OCI-LY7 (cell line): Measurements from ENCODE around the gene TWF2. TPM values are rescaled to one million over a fixed set of nuclear protein-coding genes. Genes with fewer than 3 reads are reported as not detected.

Experiments used
- BruUV-seq: library from RNA; stranded (reverse); fragments of 400-500 nt; replicated peaks from 2 replicates; lab custom pipeline; 2021; lab: Mats Ljungman, UMichigan
- CTCF ChIA-PET: fragments of 300-600 bp; sonication (Branson Sonifier 250); formaldehyde crosslinking; loops from one replicate; lab custom pipeline; 2022; ENCODE audit warnings: antibody characterized with exemption; ENCODE audit not compliant: unreplicated experiment; lab: Charles Lee
- POLR2A ChIA-PET: fragments of 300-600 bp; sonication (Branson Sonifier 250); formaldehyde crosslinking; loops from one replicate; lab custom pipeline; 2022; ENCODE audit warnings: antibody characterized with exemption; lab: Charles Lee
- DNase-seq: peaks from one replicate; pipeline ENCODE4 v3.0.0-alpha.2; 2015; ENCODE audit warnings: low spot score
- H2AFZ ChIP-seq: fragments of 200-600 bp; sonication (generic), shearing (Covaris generic); 2 replicates; pipeline ENCODE4 v1.6.1; 2014; ENCODE audit warnings: mild to moderate bottlenecking, antibody characterized with exemption, low read length, moderate library complexity
- H3K27ac ChIP-seq: fragments of 200-600 bp; sonication (generic); 2 replicates; pipeline ENCODE4 v1.5.1; 2014; ENCODE audit warnings: mixed run types, low read depth, mild to moderate bottlenecking, moderate library complexity, low read length, inconsistent platforms; ENCODE audit not compliant: poor library complexity, severe bottlenecking
- H3K36me3 ChIP-seq: fragments of 200-600 bp; sonication (generic); 2 replicates; pipeline ENCODE4 v1.6.1; 2014; ENCODE audit warnings: mild to moderate bottlenecking, antibody characterized with exemption, low read length, moderate library complexity, mixed read lengths; ENCODE audit not compliant: insufficient read depth
- H3K4me1 ChIP-seq: fragments of 200-600 bp; sonication (generic); 2 replicates; pipeline ENCODE4 v1.5.1; 2014; ENCODE audit warnings: mild to moderate bottlenecking, low read length; ENCODE audit not compliant: insufficient read depth, poor library complexity, severe bottlenecking
- H3K4me2 ChIP-seq: fragments of 200-600 bp; sonication (generic); 2 replicates; pipeline ENCODE4 v1.6.1; 2014; ENCODE audit warnings: mild to moderate bottlenecking, low read length
- H3K4me3 ChIP-seq: fragments of 200-600 bp; sonication (generic); 2 replicates; pipeline ENCODE4 v1.5.1; 2014; ENCODE audit warnings: mild to moderate bottlenecking, low read depth, low read length; ENCODE audit not compliant: poor library complexity, severe bottlenecking
- H3K79me2 ChIP-seq: fragments of 200-600 bp; sonication (generic); 2 replicates; pipeline ENCODE4 v1.6.1; 2016; ENCODE audit warnings: low read depth, mild to moderate bottlenecking, low read length, moderate library complexity, mixed read lengths; ENCODE audit not compliant: insufficient read depth
- H3K9me2 ChIP-seq: fragments of 200-600 bp; sonication (generic); 2 replicates; pipeline ENCODE4 v1.6.1; 2016; ENCODE audit warnings: mild to moderate bottlenecking, low read length, mixed read lengths; ENCODE audit not compliant: insufficient read depth
- H3K9me3 ChIP-seq: fragments of 200-600 bp; sonication (generic); 2 replicates; pipeline ENCODE4 v1.6.1; 2014; ENCODE audit warnings: mild to moderate bottlenecking, mixed run types, low read length, mixed read lengths
- H4K20me1 ChIP-seq: fragments of 200-600 bp; sonication (generic); 2 replicates; pipeline ENCODE4 v1.6.1; 2014; ENCODE audit warnings: mild to moderate bottlenecking, antibody characterized with exemption, low read length, moderate library complexity, mixed read lengths; ENCODE audit not compliant: insufficient read depth
- CTCF ChIP-seq: fragments of 200-600 bp; sonication (generic); conservative IDR thresholded peaks from 2 replicates; pipeline ENCODE4 v1.5.1; 2014; ENCODE audit warnings: mild to moderate bottlenecking, antibody characterized with exemption, low read length, moderate library complexity, mixed read lengths
- EZH2phosphoT487 ChIP-seq: fragments of 200-600 bp; sonication (generic); IDR thresholded peaks from 2 replicates; pipeline ENCODE4 v1.6.1; 2018; ENCODE audit warnings: low read depth, borderline replicate concordance, mild to moderate bottlenecking, mixed run types, antibody characterized with exemption, low read length, moderate library complexity, mixed read lengths
- intact Hi-C: fragments of 100-400 bp; cut with micrococcal nuclease; formaldehyde crosslinking; loops from one replicate; pipeline ENCODE4 v1.10.0; 2022; ENCODE audit not compliant: unreplicated experiment
- total RNA-seq, 2 experiments: library from RNA; depleted of rRNA in 1 of 2; stranded (reverse); fragments of >200 nt in 1 of 2; shearing (Covaris generic) in 1 of 2; gene quantifications; 2 replicates each; pipeline ENCODE4 v1.2.3, GENCODE V29; 2014 to 2022

Gene TWF2
- total RNA-seq, 2 experiments from 2014 or later, result 52.8 to 64.9 TPM

GRCh38 chr3:52248165-52248541 lies 9.2 kb upstream of the TWF2 start:
- H3K9me3 ChIP-seq, result no peaks in the 10 kb centered on the region
- H3K27ac ChIP-seq, result no peak overlapping the region
- TF ChIP-seq CTCF (no peak), EZH2phosphoT487 (no peak)
- no peak overlapping the region for H3K4me3 ChIP-seq
- no peaks in the 10 kb centered on the region; the same call in 1 of the 2 replicates for H3K79me2 ChIP-seq
- peaks cover 8% of the 10 kb centered on the region for H3K4me1 ChIP-seq
- no peak overlapping the region for H2AFZ ChIP-seq
- DNase-seq, result no peak
- BruUV-seq, result no TSS peak
- H3K9me2 ChIP-seq, result no peaks in the 10 kb centered on the region
- POLR2A ChIA-PET, result interaction anchor here (1.1 to 1.3 kb wide), 2 partner anchors 11 to 12 kb away, joined by 3 to 4 read pairs; no protein-coding TSS in a partner anchor
- no peaks in the 10 kb centered on the region for H4K20me1 ChIP-seq
- no peak overlapping the region for H3K4me2 ChIP-seq
- CTCF ChIA-PET, result no interaction called here
- H3K36me3 ChIP-seq, result peaks cover 50% of the 10 kb centered on the region
- intact Hi-C loops, result no loop called here

- no peaks in the 10 kb centered on the region for H3K9me2 ChIP-seq
- peaks cover 2% of the 10 kb centered on the region for H3K4me1 ChIP-seq
- BruUV-seq, result no TSS peak
- no peak overlapping the region for H3K4me2 ChIP-seq
- ChIA-PET POLR2A (interaction anchor here (1.1 kb wide), 1 partner anchor 11 kb away, joined by 3 read pairs; no protein-coding TSS in a partner anchor), CTCF (no interaction called here)
- H3K79me2 ChIP-seq, result no peaks in the 10 kb centered on the region; the same call in 1 of the 2 replicates
- no peaks in the 10 kb centered on the region for H4K20me1 ChIP-seq
- no peak for TF ChIP-seq EZH2phosphoT487
- TF ChIP-seq CTCF, result no peak
- intact Hi-C loops, result no loop called here
- no peak for DNase-seq
- H3K27ac ChIP-seq, result no peak overlapping the region
- H2AFZ ChIP-seq, result no peak overlapping the region
- H3K36me3 ChIP-seq, result peaks cover 45% of the 10 kb centered on the region
- H3K9me3 ChIP-seq, result no peaks in the 10 kb centered on the region
- H3K4me3 ChIP-seq, result no peak overlapping the region
Measured at GRCh38 chr3:52247409-52248164, 8.6 kb upstream of the TWF2 start.
